OCI-M2 (cell line): ENCODE measurements around the gene OR4L1.
"Not testable (repeated sequence)": the region's sequence is repeated elsewhere in the genome, so short reads cannot be mapped to it uniquely, and the experiment has no call there.

ENCODE experiments used
- DNase-seq: peaks from one replicate; lab custom pipeline; 2025; ENCODE audit not compliant: unreplicated experiment; lab: John Stamatoyannopoulos, UW

OR4L1 gene

GRCh38 chr14:20059745-20060144 is at the start of gene OR4L1:
Gene OR4L1 (plus strand): TSS chr14:20060045. CDS start chr14:20060045, 0 bp downstream.
- no peak for DNase-seq

GRCh38 chr14:20019257-20019865 is 40.5 kb upstream of the OR4L1 start, which contains the start of gene OR4K14:
Gene OR4K14 (minus strand): TSS chr14:20019307. CDS start chr14:20015193, 4,114 bp downstream.
- no peak for DNase-seq

DNA sequence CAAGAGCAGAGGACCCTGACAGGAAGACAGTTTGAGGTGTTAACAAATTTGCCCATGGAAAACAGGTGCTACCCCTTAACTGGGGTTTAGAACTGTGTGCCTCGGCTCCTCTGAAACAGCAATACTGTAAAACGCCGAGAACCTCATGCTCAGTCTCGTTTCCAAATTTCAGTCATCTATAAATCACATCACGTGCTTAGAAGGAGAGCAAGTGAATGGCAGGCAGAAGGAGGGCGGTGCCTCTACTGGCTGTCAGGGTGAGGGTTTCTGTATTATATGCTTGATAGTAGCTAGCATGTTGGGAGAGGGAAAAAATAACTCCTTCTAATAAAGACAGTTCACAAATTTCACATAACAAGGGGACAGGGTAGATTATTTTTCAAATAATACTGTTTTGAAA is 28.8 kb upstream of the OR4L1 start:
- DNase-seq: no peak

DNA sequence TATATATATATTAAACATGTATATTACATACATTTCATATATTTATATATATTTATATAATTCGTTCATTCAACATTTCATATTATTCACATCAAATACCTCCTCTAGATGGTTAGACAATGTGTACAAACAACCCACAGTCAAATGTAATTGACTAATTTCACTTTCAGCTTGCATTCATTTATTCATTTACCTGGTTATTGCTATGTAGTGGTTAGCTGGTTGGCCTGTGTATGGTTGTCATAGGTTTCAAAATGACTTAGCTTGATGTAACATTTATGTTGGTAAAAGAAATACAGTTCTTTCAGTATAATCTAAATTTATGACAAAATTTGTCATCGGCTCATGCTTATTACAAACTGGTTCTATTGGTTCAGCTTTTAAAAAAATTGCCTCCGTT is 24.4 kb upstream of the OR4L1 start:
- DNase-seq: no peak

- no peak for DNase-seq
Measured at GRCh38 chr14:20035938-20036337, 23.9 kb upstream of the OR4L1 start, which contains the start of gene OR4K13. Gene OR4K13 (minus strand): TSS chr14:20036038. CDS start chr14:20034758, 1,280 bp downstream.

DNA sequence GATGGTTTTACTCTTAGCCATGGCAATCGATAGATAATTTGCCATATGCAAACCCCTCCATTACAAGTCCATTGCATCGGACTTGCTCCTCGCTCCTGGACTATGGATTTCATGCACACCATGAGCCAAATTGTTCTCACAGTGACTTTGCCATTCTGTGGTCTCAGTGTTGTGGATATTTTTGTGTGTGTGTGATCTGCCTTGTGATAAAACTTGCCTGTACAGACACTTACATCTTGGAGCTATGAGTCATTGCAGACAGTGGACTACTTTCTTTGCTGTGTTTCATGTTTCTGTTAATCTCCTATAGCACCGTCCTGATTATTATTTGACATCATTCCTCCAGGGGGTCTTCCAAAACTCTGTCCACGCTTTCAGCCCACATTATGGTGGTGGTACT is 15.6 kb upstream of the OR4L1 start:
- no peak for DNase-seq

DNA sequence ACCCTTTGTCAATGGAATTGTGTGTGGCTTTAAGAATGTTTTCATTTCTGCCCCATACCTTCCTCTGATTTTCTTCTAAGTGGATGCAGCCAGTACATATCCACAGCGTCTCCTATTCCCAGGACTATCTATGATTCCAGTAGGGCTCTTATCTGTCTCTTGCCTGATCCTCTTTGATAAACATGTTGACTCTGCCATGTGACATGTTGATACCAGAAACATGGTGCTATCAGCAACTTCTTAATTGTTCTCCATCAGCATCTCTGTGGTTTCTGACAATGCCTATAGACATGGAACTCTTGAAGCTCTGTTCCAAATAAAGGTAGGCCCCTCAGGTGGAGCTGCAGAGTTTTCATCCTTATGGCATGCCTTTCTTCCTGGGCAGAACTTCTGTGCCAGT is 11.6 kb upstream of the OR4L1 start:
- DNase-seq: no peak

DNA sequence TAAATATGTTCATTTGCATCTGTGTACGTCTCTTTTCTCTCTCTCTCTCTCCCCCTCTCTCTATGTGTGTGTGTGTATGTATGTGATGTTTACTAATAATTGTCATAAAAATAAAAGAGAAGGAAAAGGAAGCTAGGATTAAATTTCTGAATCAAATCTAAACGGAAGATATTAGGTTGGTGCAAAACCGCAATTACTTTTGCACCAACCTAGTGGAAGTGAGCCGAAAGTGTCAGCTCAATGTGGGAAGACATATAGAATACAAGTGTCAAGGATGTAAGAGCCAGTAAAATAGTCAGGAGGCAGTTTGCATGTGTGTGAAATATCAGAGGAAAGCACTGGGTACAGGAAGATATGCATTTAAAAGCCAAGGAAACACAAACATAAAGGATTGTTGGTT is 32.2 kb downstream of the OR4L1 start:
- DNase-seq: no peak

DNA sequence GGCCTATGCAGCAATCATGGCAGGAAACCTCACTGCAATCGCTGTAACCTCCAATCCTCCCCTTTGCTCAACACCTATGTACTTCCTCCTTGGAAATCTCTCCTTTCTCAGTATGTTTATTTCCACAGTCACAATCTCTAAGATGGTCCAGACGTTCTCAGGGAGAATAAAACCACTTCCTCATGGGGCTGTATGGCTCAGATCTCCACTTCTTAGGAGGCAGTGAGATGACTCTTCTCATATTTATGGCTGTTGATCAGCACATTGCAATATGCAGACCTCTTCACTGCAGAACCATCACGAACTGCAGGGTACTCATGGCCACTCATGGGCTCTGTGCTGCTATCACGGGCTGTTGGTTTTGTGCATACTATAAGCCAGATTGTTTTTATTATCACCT is 33.6 kb downstream of the OR4L1 start:
- no peak for DNase-seq

- not testable (repeated sequence) for DNase-seq
Measured at GRCh38 chr14:20098926-20099770, 39.3 kb downstream of the OR4L1 start.

DNA sequence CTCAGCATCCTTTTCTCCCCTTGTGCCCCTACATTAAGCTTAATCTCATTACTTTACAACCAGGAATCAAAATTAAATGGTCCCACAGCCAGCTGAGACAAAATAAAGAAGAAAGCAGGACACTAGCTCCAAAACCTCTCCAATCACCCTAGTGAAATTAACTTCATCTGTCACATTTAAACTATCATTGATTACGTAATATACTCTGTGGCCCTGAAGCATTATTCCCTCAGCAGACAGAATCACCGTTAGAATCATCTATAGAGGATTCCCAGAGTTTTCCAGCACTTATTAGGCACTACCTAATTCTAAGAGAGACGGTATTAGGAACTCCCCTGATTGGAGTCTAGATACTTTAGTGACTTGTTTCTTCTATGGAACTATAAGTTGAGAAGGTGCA is 50.6 kb downstream of the OR4L1 start, which contains the start of gene OR4K17:
OR4K17 (plus strand) TSS at position 302 of the 400 bp plus-strand sequence. CDS start 6,761 bp downstream, outside the sequence.
- DNase-seq: no peak
